Retina (tissue), 1 donor: ENCODE data around the gene CDCA5.
"Not testable (repeated sequence)": the region's sequence is repeated elsewhere in the genome, so short reads cannot be mapped to it uniquely, and the experiment has no call there.

ENCODE experiments used
- DNase-seq: peaks from one replicate; pipeline ENCODE4 v3.0.0-alpha.2; 2016

Gene CDCA5

GRCh38 chr11:65118891-65119669, 35.2 kb upstream of the CDCA5 start:
- not testable (repeated sequence) for DNase-seq

GRCh38 chr11:65118097-65118837, 34.4 kb upstream of the CDCA5 start:
- no peak for DNase-seq

- peak; percentile 97 for DNase-seq
These were observed 33.6 kb upstream of the CDCA5 start, which contains the start of gene ZNHIT2 for GRCh38 chr11:65117206-65118096. Gene ZNHIT2 (minus strand): TSS chr11:65117701. CDS start chr11:65117653, 48 bp downstream.

- DNase-seq: no peak
These were observed 32.7 kb upstream of the CDCA5 start for GRCh38 chr11:65116370-65117205.

GRCh38 chr11:65115361-65116082, 31.7 kb upstream of the CDCA5 start:
- DNase-seq: no peak

GRCh38 chr11:65114538-65115171, 30.8 kb upstream of the CDCA5 start:
- DNase-seq: no peak

- DNase-seq: no peak
These were observed 30.0 kb upstream of the CDCA5 start for GRCh38 chr11:65113839-65114238.

GRCh38 chr11:65113361-65113756, 29.5 kb upstream of the CDCA5 start:
- no peak for DNase-seq

- peak; percentile 89 for DNase-seq
These were observed 28.9 kb upstream of the CDCA5 start for GRCh38 chr11:65112546-65113360.

GRCh38 chr11:65111744-65112545, 28.1 kb upstream of the CDCA5 start, which contains the start of gene TM7SF2:
Gene TM7SF2 (plus strand): TSS chr11:65111872. CDS start chr11:65112016, 144 bp downstream.
- DNase-seq: peak; percentile 95

GRCh38 chr11:65111159-65111743, 27.4 kb upstream of the CDCA5 start:
- DNase-seq: no peak

GRCh38 chr11:65110354-65110861, 26.6 kb upstream of the CDCA5 start:
- DNase-seq: peak; percentile 91

- no peak for DNase-seq
These were observed 25.7 kb upstream of the CDCA5 start for GRCh38 chr11:65109231-65110198.

- DNase-seq: no peak
These were observed 24.8 kb upstream of the CDCA5 start for GRCh38 chr11:65108469-65109123.

- DNase-seq: no peak
These were observed 24.1 kb upstream of the CDCA5 start for GRCh38 chr11:65107751-65108468.

- DNase-seq: no peak
These were observed 23.2 kb upstream of the CDCA5 start for GRCh38 chr11:65107078-65107477.
